ENCODE data around the gene UBE2N. TPM values are rescaled to one million over a fixed set of nuclear protein-coding genes. Genes with fewer than 3 reads are reported as not detected.

Gene UBE2N
- total RNA-seq, 1 experiment from 2014 or later, result 145 TPM

Other genes starting within 250 kb of the UBE2N start
- 48.4 and 48.5 TPM in 2 replicates for gene NUDT4, start 64.0 kb downstream of the UBE2N start, total RNA-seq (2014; rRNA removed; shearing (Covaris generic))
- 101 and 132 TPM in 2 replicates for gene MRPL42, start 25.6 kb upstream of the UBE2N start, total RNA-seq (2014; rRNA removed; shearing (Covaris generic))
- 79.8 and 110 TPM in 2 replicates for gene SOCS2, start 130.7 kb upstream of the UBE2N start, total RNA-seq (2014; rRNA removed; shearing (Covaris generic))
- gene CRADD, start 235.4 kb upstream of the UBE2N start, total RNA-seq (2014; rRNA removed; shearing (Covaris generic)), result 17.2 and 48.6 TPM in 2 replicates

Data from M059J (cell line).